Measurements from ENCODE around the gene CCDC40. TPM values are rescaled to one million over a fixed set of nuclear protein-coding genes. Genes with fewer than 3 reads are reported as not detected.
"Not testable (repeated sequence)": the region's sequence is repeated elsewhere in the genome, so short reads cannot be mapped to it uniquely, and the experiment has no call there.

CCDC40 gene
- total and polyA plus RNA-seq, 2 experiments from 2014 or later = 2.4 to 3.0 TPM

DNA sequence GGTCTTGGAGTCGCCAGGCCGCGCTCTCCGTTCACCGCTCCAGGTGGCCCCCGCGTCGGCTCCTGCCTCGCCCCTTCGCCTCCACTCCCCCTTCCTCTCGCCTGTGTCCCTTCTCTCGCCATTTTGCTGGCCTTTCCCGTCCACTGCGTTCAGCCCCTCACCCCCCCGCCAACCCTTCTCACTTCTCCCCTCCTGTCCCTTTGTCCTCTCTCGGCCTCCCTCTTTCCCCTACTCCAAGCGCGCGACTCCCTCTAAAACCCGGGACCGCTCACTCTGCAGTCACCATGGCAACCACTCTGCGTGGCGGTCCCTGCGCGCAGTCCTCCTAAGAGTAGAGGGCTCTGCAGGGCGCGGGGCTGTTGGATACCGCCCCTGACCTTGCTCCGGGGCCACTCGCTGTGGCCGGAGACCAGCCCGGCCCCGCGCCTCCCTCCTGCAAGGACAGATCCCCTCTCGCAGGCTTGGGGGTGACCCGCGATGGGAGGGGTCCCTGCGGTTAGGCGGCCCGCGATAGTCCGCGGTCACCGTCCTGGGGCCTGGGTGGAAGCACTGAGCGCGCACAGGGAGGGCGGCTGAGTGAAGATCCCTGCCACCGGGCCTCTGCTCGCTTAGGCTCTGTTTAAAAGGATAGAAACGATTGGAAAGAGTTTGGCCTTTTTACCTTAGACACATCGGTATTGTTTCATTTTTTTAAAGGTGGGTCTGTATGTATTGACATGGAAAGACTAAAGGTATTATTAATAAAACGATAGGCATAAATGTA lies 454 bp downstream of the CCDC40 start:
- peak overlapping the region; percentile 87 for H2AFZ ChIP-seq
- in situ Hi-C loops (cut with MboI) = no loop called here
- TF ChIP-seq EZH2phosphoT487 (IDR thresholded peaks at IDR 0.05; ENCODE audit: insufficient read depth, low read depth) (no peak), EZH2 (IDR thresholded peaks at IDR 0.05; ENCODE audit: insufficient read depth, poor library complexity, severe bottlenecking) (no peak)
- H3F3A ChIP-seq (ENCODE audit: insufficient read depth) = peaks cover 9% of the 10 kb centered on the region
- DNase-seq = peak; percentile 70
- H3K79me2 ChIP-seq (ENCODE audit: insufficient read depth) = peaks cover 29% of the 10 kb centered on the region
- no peaks in the 10 kb centered on the region for H4K20me1 ChIP-seq (ENCODE audit: insufficient read depth)
- peaks cover 5% of the 10 kb centered on the region; the same call in 1 of the 2 replicates for H3K4me1 ChIP-seq (ENCODE audit: insufficient read depth)
- no peaks in the 10 kb centered on the region for H3K27me3 ChIP-seq (replicated peaks; ENCODE audit: insufficient read depth)
- H3K36me3 ChIP-seq (ENCODE audit: low read depth) = no peaks in the 10 kb centered on the region
- no peaks in the 10 kb centered on the region for H3K9me3 ChIP-seq (ENCODE audit: low read depth)
- peak overlapping the region; percentile 90 for H3K27ac ChIP-seq
- peak overlapping the region; percentile 86 for H3K4me3 ChIP-seq
- peak overlapping the region; percentile 99 for H3K4me2 ChIP-seq (ENCODE audit: unreplicated experiment)
- WGBS, 2 experiments (ENCODE audit: low coverage in 1 of 2, low lambda C conversion rate in 2 of 2, missing lambda C conversion rate in 2 of 2) = 2 to 3% methylated on average over 30 to 52 of the region's 52 CpGs
- peak overlapping the region; percentile 97 for H3K9ac ChIP-seq
- no peaks in the 10 kb centered on the region for H3K9me2 ChIP-seq (ENCODE audit: insufficient read depth)

DNA sequence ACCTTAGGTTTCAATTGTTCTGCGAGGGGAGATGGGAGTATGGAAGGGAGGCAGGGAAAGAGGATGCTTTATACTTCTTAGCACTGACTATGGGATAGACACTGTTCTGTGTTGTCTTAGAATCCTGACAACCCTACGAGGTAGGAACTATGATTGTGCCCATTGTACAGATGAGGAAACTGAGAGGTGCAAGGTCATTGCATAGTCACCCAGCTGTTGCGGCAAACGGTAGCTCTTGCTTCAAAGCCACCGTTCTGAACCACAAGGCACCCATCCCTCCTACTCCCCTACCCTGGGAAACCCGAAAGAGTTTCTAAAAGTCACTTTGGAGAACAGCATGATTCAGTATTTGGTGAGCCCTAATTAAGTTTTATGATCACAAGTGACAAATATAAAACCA lies 7.5 kb downstream of the CCDC40 start:
- H3K4me2 ChIP-seq (ENCODE audit: unreplicated experiment) = no peak overlapping the region
- no peaks in the 10 kb centered on the region for H3F3A ChIP-seq (ENCODE audit: insufficient read depth)
- no peaks in the 10 kb centered on the region for H3K36me3 ChIP-seq (ENCODE audit: low read depth)
- no peaks in the 10 kb centered on the region for H3K9me3 ChIP-seq (ENCODE audit: low read depth)
- 90 to 91% methylated on average over 6 of the region's 6 CpGs for WGBS, 2 experiments (ENCODE audit: low coverage in 1 of 2, low lambda C conversion rate in 2 of 2, missing lambda C conversion rate in 2 of 2)
- no peaks in the 10 kb centered on the region for H3K27me3 ChIP-seq (replicated peaks; ENCODE audit: insufficient read depth)
- DNase-seq = no peak
- H3K79me2 ChIP-seq (ENCODE audit: insufficient read depth) = no peaks in the 10 kb centered on the region
- H3K9me2 ChIP-seq (ENCODE audit: insufficient read depth) = no peaks in the 10 kb centered on the region
- in situ Hi-C loops (cut with MboI) = no loop called here
- no peaks in the 10 kb centered on the region for H3K4me1 ChIP-seq (ENCODE audit: insufficient read depth)
- no peak overlapping the region for H2AFZ ChIP-seq
- H3K27ac ChIP-seq = no peak overlapping the region
- H3K9ac ChIP-seq = no peak overlapping the region
- H4K20me1 ChIP-seq (ENCODE audit: insufficient read depth) = no peaks in the 10 kb centered on the region
- TF ChIP-seq EZH2 (IDR thresholded peaks at IDR 0.05; ENCODE audit: insufficient read depth, poor library complexity, severe bottlenecking) = no peak
- no peak for TF ChIP-seq EZH2phosphoT487 (IDR thresholded peaks at IDR 0.05; ENCODE audit: insufficient read depth, low read depth)
- no peak overlapping the region for H3K4me3 ChIP-seq

DNA sequence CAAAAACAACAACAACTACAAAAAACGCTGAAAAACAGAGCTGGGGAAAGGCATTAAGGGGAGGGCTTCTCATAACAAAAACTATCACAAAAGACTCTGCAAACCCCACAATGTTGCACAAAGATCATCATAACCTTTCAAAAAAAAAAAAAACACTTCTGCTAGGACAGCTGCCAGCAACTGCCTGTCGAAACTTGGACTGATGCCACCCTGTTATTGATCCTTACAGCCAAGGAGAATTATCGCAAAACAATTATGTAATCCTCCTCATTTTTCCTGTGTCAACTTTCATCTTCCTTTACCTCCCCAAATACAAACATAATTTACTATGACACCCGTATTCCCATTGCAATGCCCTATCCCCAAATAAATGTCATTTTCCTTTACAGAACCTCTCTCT lies 9.3 kb downstream of the CCDC40 start:
- Histone ChIP-seq H4K20me1 (ENCODE audit: insufficient read depth) (no peaks in the 10 kb centered on the region), H3K4me3 (no peak overlapping the region), H3K4me2 (ENCODE audit: unreplicated experiment) (no peak overlapping the region), H2AFZ (no peak overlapping the region), H3K27ac (no peak overlapping the region), H3K9me2 (ENCODE audit: insufficient read depth) (no peaks in the 10 kb centered on the region), H3K79me2 (ENCODE audit: insufficient read depth) (no peaks in the 10 kb centered on the region), H3K9ac (no peak overlapping the region), H3K36me3 (ENCODE audit: low read depth) (no peaks in the 10 kb centered on the region), H3K27me3 (replicated peaks; ENCODE audit: insufficient read depth) (no peaks in the 10 kb centered on the region), H3F3A (ENCODE audit: insufficient read depth) (no peaks in the 10 kb centered on the region), H3K4me1 (ENCODE audit: insufficient read depth) (no peaks in the 10 kb centered on the region), H3K9me3 (ENCODE audit: low read depth) (no peaks in the 10 kb centered on the region)
- TF ChIP-seq EZH2phosphoT487 (IDR thresholded peaks at IDR 0.05; ENCODE audit: insufficient read depth, low read depth) (no peak), EZH2 (IDR thresholded peaks at IDR 0.05; ENCODE audit: insufficient read depth, poor library complexity, severe bottlenecking) (no peak)
- 65 to 67% methylated on average over 4 of the region's 4 CpGs for WGBS, 2 experiments (ENCODE audit: low coverage in 1 of 2, low lambda C conversion rate in 2 of 2, missing lambda C conversion rate in 2 of 2)
- DNase-seq = no peak
- in situ Hi-C loops (cut with MboI) = no loop called here

DNA sequence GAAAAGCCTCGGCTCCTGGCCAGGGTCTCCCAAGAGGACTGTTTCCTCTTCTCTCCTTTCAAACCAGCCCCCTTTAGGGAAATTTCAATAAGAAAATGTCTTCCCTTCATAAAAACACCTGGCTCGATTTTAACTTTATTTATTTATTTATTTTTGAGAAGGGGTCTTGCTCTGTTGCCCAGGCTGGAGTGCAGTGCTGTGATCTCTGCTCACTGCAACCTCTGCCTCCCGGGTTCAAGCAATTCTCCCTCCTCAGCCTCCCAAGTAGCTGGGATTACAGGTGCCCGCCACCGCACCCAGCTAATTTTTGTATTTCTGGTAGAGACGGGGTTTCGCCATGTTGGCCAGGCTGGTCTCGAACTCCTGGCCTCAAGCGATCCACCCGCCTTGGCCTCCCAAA lies 10.3 kb downstream of the CCDC40 start:
- H2AFZ ChIP-seq; H3K9me3 ChIP-seq (ENCODE audit: low read depth); H3K4me2 ChIP-seq (ENCODE audit: unreplicated experiment); H3K4me3 ChIP-seq; DNase-seq; H3K4me1 ChIP-seq (ENCODE audit: insufficient read depth); H3K9ac ChIP-seq; H3F3A ChIP-seq (ENCODE audit: insufficient read depth); H3K79me2 ChIP-seq (ENCODE audit: insufficient read depth); H3K27me3 ChIP-seq (replicated peaks; ENCODE audit: insufficient read depth); H3K36me3 ChIP-seq (ENCODE audit: low read depth); in situ Hi-C loops (cut with MboI); H4K20me1 ChIP-seq (ENCODE audit: insufficient read depth); H3K27ac ChIP-seq; H3K9me2 ChIP-seq (ENCODE audit: insufficient read depth): not testable (repeated sequence)
- WGBS, 2 experiments (ENCODE audit: low coverage in 1 of 2, low lambda C conversion rate in 2 of 2, missing lambda C conversion rate in 2 of 2) = 92 to 94% methylated on average over 10 of the region's 10 CpGs

Measured in GM23248 (cell line).